ENCODE results near the gene SLC39A11.
"Not testable (repeated sequence)": the region's sequence is repeated elsewhere in the genome, so short reads cannot be mapped to it uniquely, and the experiment has no call there.

SLC39A11 gene

DNA sequence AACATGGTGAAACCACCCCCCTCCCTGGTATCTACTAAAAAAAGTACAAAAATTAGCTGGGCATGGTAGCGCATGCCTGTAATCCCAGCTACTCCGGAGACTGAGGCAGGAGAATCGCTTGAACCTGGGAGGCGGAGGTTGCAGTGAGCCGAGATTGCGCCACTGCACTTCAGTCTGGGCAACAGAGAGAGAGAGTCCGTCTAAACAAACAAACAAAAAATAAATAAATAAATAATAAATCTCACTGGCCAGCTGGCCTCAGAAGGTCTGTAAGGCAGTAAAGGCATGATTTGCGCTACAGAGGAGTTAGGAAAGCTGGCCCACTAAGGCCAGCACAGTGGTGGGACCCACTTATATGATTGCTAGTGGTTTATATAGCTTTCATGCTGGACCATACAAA is 155.2 kb downstream of the SLC39A11 start:
- H3K4me3 ChIP-seq (ENCODE audit: low read depth in 1 of 2, low read length in 2 of 2); H3K9ac ChIP-seq (ENCODE audit: low read length); H3K9me3 ChIP-seq (ENCODE audit: low read length); H3K36me3 ChIP-seq (ENCODE audit: insufficient read depth, low read length); H3K27ac ChIP-seq (ENCODE audit: low read depth, low read length); H3K4me1 ChIP-seq (ENCODE audit: insufficient read depth, low read length); H3K27me3 ChIP-seq (ENCODE audit: control insufficient read depth in 1 of 2, insufficient read depth in 2 of 2, low read length in 2 of 2): not testable (repeated sequence)

- Histone ChIP-seq H3K27ac (ENCODE audit: low read depth, low read length) (no peak overlapping the region), H3K4me3 (ENCODE audit: low read depth in 1 of 2, low read length in 2 of 2) (no peak overlapping the region), H3K27me3 (ENCODE audit: control insufficient read depth in 1 of 2, insufficient read depth in 2 of 2, low read length in 2 of 2) (no peaks in the 10 kb centered on the region), H3K9ac (ENCODE audit: low read length) (no peak overlapping the region), H3K9me3 (ENCODE audit: low read length) (no peaks in the 10 kb centered on the region), H3K36me3 (ENCODE audit: insufficient read depth, low read length) (no peaks in the 10 kb centered on the region), H3K4me1 (ENCODE audit: insufficient read depth, low read length) (no peaks in the 10 kb centered on the region)
Observed at GRCh38 chr17:72935984-72936383, 156.5 kb downstream of the SLC39A11 start.

GRCh38 chr17:72934927-72935326 is 157.6 kb downstream of the SLC39A11 start:
- Histone ChIP-seq H3K27me3 (ENCODE audit: control insufficient read depth in 1 of 2, insufficient read depth in 2 of 2, low read length in 2 of 2) (no peaks in the 10 kb centered on the region), H3K4me1 (ENCODE audit: insufficient read depth, low read length) (no peaks in the 10 kb centered on the region), H3K4me3 (ENCODE audit: low read depth in 1 of 2, low read length in 2 of 2) (no peak overlapping the region), H3K9me3 (ENCODE audit: low read length) (no peaks in the 10 kb centered on the region), H3K9ac (ENCODE audit: low read length) (no peak overlapping the region), H3K36me3 (ENCODE audit: insufficient read depth, low read length) (no peaks in the 10 kb centered on the region), H3K27ac (ENCODE audit: low read depth, low read length) (no peak overlapping the region)

DNA sequence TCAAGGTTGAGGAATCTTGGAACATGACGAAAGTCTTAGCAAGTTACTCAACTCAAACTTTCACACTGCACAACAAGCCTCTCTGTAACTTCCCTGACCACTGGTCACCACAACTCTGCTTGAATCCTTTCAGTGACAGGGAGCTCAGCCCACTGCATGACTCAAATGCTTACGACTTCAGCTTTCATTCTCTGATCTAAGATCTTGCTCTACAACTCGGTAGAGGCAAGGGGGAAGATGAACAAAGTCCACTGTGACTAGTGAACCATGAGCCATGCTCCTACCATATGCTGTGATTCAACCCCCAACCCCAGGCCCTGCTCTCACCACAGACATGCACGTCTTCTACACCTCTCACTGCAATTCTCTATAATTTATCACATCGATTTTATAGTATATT is 160.9 kb downstream of the SLC39A11 start:
- no peaks in the 10 kb centered on the region for H3K9me3 ChIP-seq (ENCODE audit: low read length)
- H3K4me3 ChIP-seq (ENCODE audit: low read depth in 1 of 2, low read length in 2 of 2): no peak overlapping the region
- H3K27ac ChIP-seq (ENCODE audit: low read depth, low read length): no peak overlapping the region
- H3K4me1 ChIP-seq (ENCODE audit: insufficient read depth, low read length): no peaks in the 10 kb centered on the region
- no peaks in the 10 kb centered on the region for H3K36me3 ChIP-seq (ENCODE audit: insufficient read depth, low read length)
- H3K9ac ChIP-seq (ENCODE audit: low read length): no peak overlapping the region
- H3K27me3 ChIP-seq (ENCODE audit: control insufficient read depth in 1 of 2, insufficient read depth in 2 of 2, low read length in 2 of 2): no peaks in the 10 kb centered on the region

DNA sequence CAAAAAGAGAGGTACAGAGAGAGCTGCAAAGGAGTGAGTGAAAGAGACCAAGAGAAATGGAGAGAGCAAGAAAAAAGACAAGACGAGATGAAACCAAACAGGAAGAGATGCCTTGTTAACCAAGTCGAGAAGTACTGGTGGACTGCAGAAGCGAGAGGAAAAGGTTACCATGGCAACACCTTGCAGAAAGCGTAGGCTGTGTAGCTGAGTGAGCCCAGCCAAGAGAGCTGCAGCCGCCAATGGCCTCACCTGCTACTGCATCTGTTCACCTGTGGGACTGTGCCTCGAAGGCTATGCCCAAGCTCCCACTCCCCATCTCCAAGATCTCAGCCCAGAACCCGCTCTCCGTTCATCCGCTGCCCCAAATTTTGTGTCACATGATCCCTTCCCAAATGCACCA is 161.3 kb downstream of the SLC39A11 start:
- Histone ChIP-seq H3K36me3 (ENCODE audit: insufficient read depth, low read length) (no peaks in the 10 kb centered on the region), H3K4me3 (ENCODE audit: low read depth in 1 of 2, low read length in 2 of 2) (no peak overlapping the region), H3K4me1 (ENCODE audit: insufficient read depth, low read length) (no peaks in the 10 kb centered on the region), H3K9ac (ENCODE audit: low read length) (no peak overlapping the region), H3K27me3 (ENCODE audit: control insufficient read depth in 1 of 2, insufficient read depth in 2 of 2, low read length in 2 of 2) (no peaks in the 10 kb centered on the region), H3K27ac (ENCODE audit: low read depth, low read length) (no peak overlapping the region), H3K9me3 (ENCODE audit: low read length) (no peaks in the 10 kb centered on the region)

- H3K36me3 ChIP-seq (ENCODE audit: insufficient read depth, low read length): no peaks in the 10 kb centered on the region
- H3K4me3 ChIP-seq (ENCODE audit: low read depth in 1 of 2, low read length in 2 of 2): no peak overlapping the region
Observed at GRCh38 chr17:72930031-72930430, 162.5 kb downstream of the SLC39A11 start.

DNA sequence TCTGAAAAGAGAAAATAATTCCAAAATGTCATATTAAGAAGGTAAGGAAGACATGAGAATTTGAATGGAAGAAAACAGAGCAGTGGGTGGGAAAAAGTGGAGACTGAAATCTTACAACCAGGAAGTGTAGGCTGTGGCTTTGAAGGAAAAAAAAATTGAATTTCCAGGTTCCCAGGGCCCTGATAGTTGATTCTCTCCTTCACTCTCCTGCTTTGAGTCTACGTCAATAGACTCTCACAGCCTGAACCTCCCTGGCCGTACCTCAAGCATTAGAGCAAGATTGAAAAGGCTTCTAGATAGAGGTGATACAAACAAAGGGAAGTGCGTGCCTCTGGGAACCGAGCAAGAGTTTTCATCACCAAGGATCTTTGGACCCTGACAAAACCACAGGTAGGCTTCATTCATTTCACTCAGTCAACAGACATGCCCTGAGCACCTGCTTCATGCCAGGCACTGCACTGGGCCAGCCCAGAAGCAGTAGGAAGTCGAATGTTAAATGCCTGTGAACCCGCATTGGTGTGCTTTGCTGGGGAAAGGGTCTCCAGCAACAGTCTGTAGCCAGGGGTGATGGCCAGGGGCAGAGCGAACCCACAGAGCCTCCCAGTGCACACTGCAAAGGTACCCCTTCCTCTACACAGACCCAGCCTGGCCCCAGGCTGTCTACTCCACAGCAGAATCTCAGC is 163.9 kb downstream of the SLC39A11 start:
- no peak overlapping the region for H3K9ac ChIP-seq (ENCODE audit: low read length)
- H3K36me3 ChIP-seq (ENCODE audit: insufficient read depth, low read length): no peaks in the 10 kb centered on the region
- no peaks in the 10 kb centered on the region for H3K27me3 ChIP-seq (ENCODE audit: control insufficient read depth in 1 of 2, insufficient read depth in 2 of 2, low read length in 2 of 2)
- H3K9me3 ChIP-seq (ENCODE audit: low read length): no peaks in the 10 kb centered on the region
- H3K27ac ChIP-seq (ENCODE audit: low read depth, low read length): no peak overlapping the region
- H3K4me1 ChIP-seq (ENCODE audit: insufficient read depth, low read length): no peaks in the 10 kb centered on the region
- H3K4me3 ChIP-seq (ENCODE audit: low read depth in 1 of 2, low read length in 2 of 2): no peak overlapping the region

More at GRCh38 chr17:72930031-72930430, 162.5 kb downstream of the SLC39A11 start:
- H3K27ac ChIP-seq (ENCODE audit: low read depth, low read length): no peak overlapping the region
- H3K9ac ChIP-seq (ENCODE audit: low read length): no peak overlapping the region
- no peaks in the 10 kb centered on the region for H3K9me3 ChIP-seq (ENCODE audit: low read length)
- H3K27me3 ChIP-seq (ENCODE audit: control insufficient read depth in 1 of 2, insufficient read depth in 2 of 2, low read length in 2 of 2): no peaks in the 10 kb centered on the region
- H3K4me1 ChIP-seq (ENCODE audit: insufficient read depth, low read length): no peaks in the 10 kb centered on the region

GRCh38 chr17:72927760-72928159 is 164.7 kb downstream of the SLC39A11 start:
- no peak overlapping the region for H3K9ac ChIP-seq (ENCODE audit: low read length)
- no peaks in the 10 kb centered on the region for H3K9me3 ChIP-seq (ENCODE audit: low read length)
- H3K4me3 ChIP-seq (ENCODE audit: low read depth in 1 of 2, low read length in 2 of 2): no peak overlapping the region
- H3K27me3 ChIP-seq (ENCODE audit: control insufficient read depth in 1 of 2, insufficient read depth in 2 of 2, low read length in 2 of 2): no peaks in the 10 kb centered on the region
- H3K27ac ChIP-seq (ENCODE audit: low read depth, low read length): no peak overlapping the region
- H3K36me3 ChIP-seq (ENCODE audit: insufficient read depth, low read length): no peaks in the 10 kb centered on the region
- H3K4me1 ChIP-seq (ENCODE audit: insufficient read depth, low read length): no peaks in the 10 kb centered on the region

GRCh38 chr17:72927146-72927545 is 165.3 kb downstream of the SLC39A11 start:
- Histone ChIP-seq H3K36me3 (ENCODE audit: insufficient read depth, low read length) (no peaks in the 10 kb centered on the region), H3K9ac (ENCODE audit: low read length) (no peak overlapping the region), H3K9me3 (ENCODE audit: low read length) (no peaks in the 10 kb centered on the region), H3K4me1 (ENCODE audit: insufficient read depth, low read length) (no peaks in the 10 kb centered on the region), H3K27me3 (ENCODE audit: control insufficient read depth in 1 of 2, insufficient read depth in 2 of 2, low read length in 2 of 2) (no peaks in the 10 kb centered on the region), H3K4me3 (ENCODE audit: low read depth in 1 of 2, low read length in 2 of 2) (no peak overlapping the region), H3K27ac (ENCODE audit: low read depth, low read length) (no peak overlapping the region)

- Histone ChIP-seq H3K9ac (ENCODE audit: low read length) (no peak overlapping the region), H3K36me3 (ENCODE audit: insufficient read depth, low read length) (no peaks in the 10 kb centered on the region), H3K9me3 (ENCODE audit: low read length) (no peaks in the 10 kb centered on the region), H3K4me1 (ENCODE audit: insufficient read depth, low read length) (no peaks in the 10 kb centered on the region), H3K27me3 (ENCODE audit: control insufficient read depth in 1 of 2, insufficient read depth in 2 of 2, low read length in 2 of 2) (no peaks in the 10 kb centered on the region), H3K4me3 (ENCODE audit: low read depth in 1 of 2, low read length in 2 of 2) (no peak overlapping the region), H3K27ac (ENCODE audit: low read depth, low read length) (no peak overlapping the region)
Observed at GRCh38 chr17:72926171-72926570, 166.3 kb downstream of the SLC39A11 start.

DNA sequence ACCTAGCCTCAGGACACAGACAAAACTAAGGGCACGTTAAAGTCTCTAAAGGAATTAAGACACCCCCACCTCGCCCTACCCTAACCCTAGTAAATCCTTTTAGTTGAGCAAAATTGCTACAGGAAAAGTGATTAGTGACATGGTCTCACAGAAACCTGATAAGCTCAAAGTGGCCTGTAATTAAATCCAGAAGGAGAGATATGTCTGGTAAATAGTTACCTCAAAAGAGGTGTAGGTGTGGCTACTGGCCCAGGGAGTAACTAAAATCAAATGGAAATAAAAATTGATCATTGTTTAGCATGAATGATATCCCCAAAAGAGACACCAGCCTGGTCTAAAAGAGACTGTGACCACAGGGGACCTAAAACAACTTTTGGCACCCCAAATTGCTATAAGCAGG is 168.3 kb downstream of the SLC39A11 start:
- Histone ChIP-seq H3K4me1 (ENCODE audit: insufficient read depth, low read length) (no peaks in the 10 kb centered on the region), H3K4me3 (ENCODE audit: low read depth in 1 of 2, low read length in 2 of 2) (no peak overlapping the region), H3K9ac (ENCODE audit: low read length) (no peak overlapping the region), H3K27ac (ENCODE audit: low read depth, low read length) (no peak overlapping the region), H3K36me3 (ENCODE audit: insufficient read depth, low read length) (no peaks in the 10 kb centered on the region), H3K9me3 (ENCODE audit: low read length) (no peaks in the 10 kb centered on the region), H3K27me3 (ENCODE audit: control insufficient read depth in 1 of 2, insufficient read depth in 2 of 2, low read length in 2 of 2) (no peaks in the 10 kb centered on the region)

DNA sequence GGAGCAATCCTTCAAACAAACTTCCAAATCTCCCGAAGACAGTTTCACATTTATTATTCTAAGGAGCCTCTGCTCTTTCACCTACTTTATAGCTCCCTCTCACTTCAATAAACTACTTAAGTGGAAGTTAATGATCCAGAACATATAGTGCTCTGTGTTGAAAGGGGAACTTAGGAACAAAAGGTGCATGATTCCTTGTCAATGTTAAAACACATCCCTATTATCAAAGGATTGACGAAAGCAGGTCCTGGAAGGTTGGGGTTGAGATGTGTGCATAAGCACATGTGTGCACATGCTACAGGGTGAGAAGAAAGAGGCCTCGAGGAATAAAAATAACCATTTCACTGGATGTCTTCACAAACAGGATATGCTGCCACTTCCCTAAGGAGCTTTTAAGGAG is 170.3 kb downstream of the SLC39A11 start:
- Histone ChIP-seq H3K9me3 (ENCODE audit: low read length) (no peaks in the 10 kb centered on the region), H3K4me3 (ENCODE audit: low read depth in 1 of 2, low read length in 2 of 2) (no peak overlapping the region), H3K9ac (ENCODE audit: low read length) (no peak overlapping the region), H3K27me3 (ENCODE audit: control insufficient read depth in 1 of 2, insufficient read depth in 2 of 2, low read length in 2 of 2) (no peaks in the 10 kb centered on the region), H3K36me3 (ENCODE audit: insufficient read depth, low read length) (no peaks in the 10 kb centered on the region), H3K27ac (ENCODE audit: low read depth, low read length) (no peak overlapping the region), H3K4me1 (ENCODE audit: insufficient read depth, low read length) (no peaks in the 10 kb centered on the region)

Measured in muscle layer of colon (tissue), 2 donors.